ENCODE measurements around the gene AFF2.

- no peak for TF ChIP-seq CTCF (IDR thresholded peaks at IDR 0.05 in 8 of 11, conservative IDR thresholded peaks at IDR 0.05 in 3 of 11)
- TF ChIP-seq POLR2A (IDR thresholded peaks at IDR 0.05), result no peak
- TF ChIP-seq POLR2AphosphoS5 (IDR thresholded peaks at IDR 0.05), result no peak
Observed at GRCh38 chrX:148958901-148959300, 458.5 kb downstream of the AFF2 start.
